ENCODE measurements around the gene USP36.

The USP36 gene

GRCh38 chr17:78747488-78747887 is 93.1 kb downstream of the USP36 start:
- peaks cover 29% of the 10 kb centered on the region for H3F3A ChIP-seq (ENCODE audit: control insufficient read depth, insufficient read depth)
- peaks cover 4% of the 10 kb centered on the region; the same call in 1 of the 2 replicates for H4K20me1 ChIP-seq (ENCODE audit: control insufficient read depth, insufficient read depth, low read depth, low read length)
- H3K9me3 ChIP-seq (ENCODE audit: control insufficient read depth, insufficient read depth, low read length) = no peaks in the 10 kb centered on the region
- H3K9me2 ChIP-seq (replicated peaks; ENCODE audit: control insufficient read depth, low read length) = no peaks in the 10 kb centered on the region
- no peaks in the 10 kb centered on the region for H3K27me3 ChIP-seq (ENCODE audit: control insufficient read depth, low read length)
- peak overlapping the region; percentile 57 for H3K27ac ChIP-seq (ENCODE audit: low read depth, low read length)
- peak overlapping the region; percentile 85 for H3K4me2 ChIP-seq (ENCODE audit: low read length)
- peak overlapping the region; percentile 63 for H3K4me3 ChIP-seq (ENCODE audit: low read length)
- H3K36me3 ChIP-seq (ENCODE audit: control insufficient read depth, low read length) = no peaks in the 10 kb centered on the region
- no peak for TF ChIP-seq EZH2phosphoT487 (IDR thresholded peaks at IDR 0.05; ENCODE audit: borderline replicate concordance, low read length)
- peaks cover 96% of the 10 kb centered on the region for H3K79me2 ChIP-seq (ENCODE audit: control insufficient read depth, low read length)
- peaks cover 100% of the 10 kb centered on the region for H3K4me1 ChIP-seq (ENCODE audit: control insufficient read depth, low read length)

GRCh38 chr17:78746949-78747269 is 93.7 kb downstream of the USP36 start:
- H3K4me3 ChIP-seq (ENCODE audit: low read length) = no peak overlapping the region
- H3K79me2 ChIP-seq (ENCODE audit: control insufficient read depth, low read length) = peaks cover 96% of the 10 kb centered on the region
- H3K36me3 ChIP-seq (ENCODE audit: control insufficient read depth, low read length) = no peaks in the 10 kb centered on the region
- no peaks in the 10 kb centered on the region for H3K27me3 ChIP-seq (ENCODE audit: control insufficient read depth, low read length)
- H3K4me1 ChIP-seq (ENCODE audit: control insufficient read depth, low read length) = peaks cover 100% of the 10 kb centered on the region
- no peak overlapping the region; the same call in 1 of the 2 replicates for H3K27ac ChIP-seq (ENCODE audit: low read depth, low read length)
- peaks cover 29% of the 10 kb centered on the region for H3F3A ChIP-seq (ENCODE audit: control insufficient read depth, insufficient read depth)
- peak overlapping the region; percentile 85; the same call in 1 of the 2 replicates for H3K4me2 ChIP-seq (ENCODE audit: low read length)
- peaks cover 3% of the 10 kb centered on the region; the same call in 1 of the 2 replicates for H4K20me1 ChIP-seq (ENCODE audit: control insufficient read depth, insufficient read depth, low read depth, low read length)
- no peaks in the 10 kb centered on the region for H3K9me3 ChIP-seq (ENCODE audit: control insufficient read depth, insufficient read depth, low read length)
- no peaks in the 10 kb centered on the region for H3K9me2 ChIP-seq (replicated peaks; ENCODE audit: control insufficient read depth, low read length)
- TF ChIP-seq EZH2phosphoT487 (IDR thresholded peaks at IDR 0.05; ENCODE audit: borderline replicate concordance, low read length) (no peak), CTCF (IDR thresholded peaks at IDR 0.05; ENCODE audit: low read depth, low read length, poor library complexity, severe bottlenecking) (no peak)

- H3K9me3 ChIP-seq (ENCODE audit: control insufficient read depth, insufficient read depth, low read length) = no peaks in the 10 kb centered on the region
- H3K27ac ChIP-seq (ENCODE audit: low read depth, low read length) = no peak overlapping the region; the same call in 1 of the 2 replicates
- H3K36me3 ChIP-seq (ENCODE audit: control insufficient read depth, low read length) = no peaks in the 10 kb centered on the region
- H3K4me2 ChIP-seq (ENCODE audit: low read length) = no peak overlapping the region
- H4K20me1 ChIP-seq (ENCODE audit: control insufficient read depth, insufficient read depth, low read depth, low read length) = peaks cover 3% of the 10 kb centered on the region; the same call in 1 of the 2 replicates
- H3K27me3 ChIP-seq (ENCODE audit: control insufficient read depth, low read length) = no peaks in the 10 kb centered on the region
- H3K79me2 ChIP-seq (ENCODE audit: control insufficient read depth, low read length) = peaks cover 96% of the 10 kb centered on the region
- peaks cover 29% of the 10 kb centered on the region for H3F3A ChIP-seq (ENCODE audit: control insufficient read depth, insufficient read depth)
- peaks cover 100% of the 10 kb centered on the region for H3K4me1 ChIP-seq (ENCODE audit: control insufficient read depth, low read length)
- no peak for TF ChIP-seq CTCF (IDR thresholded peaks at IDR 0.05; ENCODE audit: low read depth, low read length, poor library complexity, severe bottlenecking)
- no peak for TF ChIP-seq EZH2phosphoT487 (IDR thresholded peaks at IDR 0.05; ENCODE audit: borderline replicate concordance, low read length)
- no peak overlapping the region for H3K4me3 ChIP-seq (ENCODE audit: low read length)
- H3K9me2 ChIP-seq (replicated peaks; ENCODE audit: control insufficient read depth, low read length) = no peaks in the 10 kb centered on the region
Measured at GRCh38 chr17:78746263-78746948, 94.2 kb downstream of the USP36 start.
